ENCODE measurements around the gene RBM47. TPM values are rescaled to one million over a fixed set of nuclear protein-coding genes. Genes with fewer than 3 reads are reported as not detected.

The RBM47 gene
- total and polyA plus RNA-seq, 9 of the 15 experiments (the other 6 are each of a cell fraction or from before 2014, with no cell fraction given): 1.4 to 6.4 (median 3.3) TPM

DNA sequence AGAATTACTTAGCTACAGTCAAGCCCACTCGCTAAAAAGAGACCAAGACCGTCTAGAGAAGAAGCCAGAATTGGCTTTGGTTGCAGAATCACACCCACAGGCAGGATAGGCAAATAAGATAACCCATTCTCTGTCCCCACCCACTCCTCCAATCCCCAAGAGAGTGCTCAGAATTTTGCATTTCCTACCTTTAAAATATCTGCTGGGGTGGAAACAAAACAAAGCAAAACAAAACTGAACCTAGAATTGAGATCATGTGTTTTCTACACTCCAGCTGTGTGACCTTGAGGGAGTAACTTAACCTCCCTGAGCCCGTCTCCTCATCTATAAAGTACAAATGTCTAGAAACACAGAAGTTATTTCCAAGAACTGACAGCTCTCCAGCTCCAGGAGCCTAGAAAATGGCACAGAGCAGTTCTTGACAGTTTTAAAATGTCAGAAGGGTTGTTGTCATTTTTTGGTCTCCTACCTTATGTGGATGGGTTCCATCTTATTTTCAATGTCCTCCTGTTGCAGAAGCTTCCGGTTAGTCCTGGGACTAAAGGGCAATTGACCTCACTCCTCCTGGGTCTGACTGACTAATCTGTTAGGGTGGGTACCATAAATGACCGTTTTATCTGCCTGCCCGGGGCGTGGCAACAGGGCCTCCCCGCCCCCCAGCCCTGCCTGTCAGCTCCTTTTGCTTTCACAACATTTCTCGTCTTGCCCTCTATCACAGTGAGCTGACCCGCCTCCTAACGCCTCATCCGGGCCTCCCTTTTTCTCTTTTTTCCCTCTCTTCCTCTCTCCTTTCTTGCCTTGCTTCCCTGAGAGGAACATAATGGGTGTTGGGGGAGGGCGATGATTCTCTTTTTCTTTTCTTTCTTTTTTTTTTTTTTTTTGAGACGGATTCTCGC lies 114.0 kb downstream of the RBM47 start (continued):
- TF ChIP-seq, protein P1, sequence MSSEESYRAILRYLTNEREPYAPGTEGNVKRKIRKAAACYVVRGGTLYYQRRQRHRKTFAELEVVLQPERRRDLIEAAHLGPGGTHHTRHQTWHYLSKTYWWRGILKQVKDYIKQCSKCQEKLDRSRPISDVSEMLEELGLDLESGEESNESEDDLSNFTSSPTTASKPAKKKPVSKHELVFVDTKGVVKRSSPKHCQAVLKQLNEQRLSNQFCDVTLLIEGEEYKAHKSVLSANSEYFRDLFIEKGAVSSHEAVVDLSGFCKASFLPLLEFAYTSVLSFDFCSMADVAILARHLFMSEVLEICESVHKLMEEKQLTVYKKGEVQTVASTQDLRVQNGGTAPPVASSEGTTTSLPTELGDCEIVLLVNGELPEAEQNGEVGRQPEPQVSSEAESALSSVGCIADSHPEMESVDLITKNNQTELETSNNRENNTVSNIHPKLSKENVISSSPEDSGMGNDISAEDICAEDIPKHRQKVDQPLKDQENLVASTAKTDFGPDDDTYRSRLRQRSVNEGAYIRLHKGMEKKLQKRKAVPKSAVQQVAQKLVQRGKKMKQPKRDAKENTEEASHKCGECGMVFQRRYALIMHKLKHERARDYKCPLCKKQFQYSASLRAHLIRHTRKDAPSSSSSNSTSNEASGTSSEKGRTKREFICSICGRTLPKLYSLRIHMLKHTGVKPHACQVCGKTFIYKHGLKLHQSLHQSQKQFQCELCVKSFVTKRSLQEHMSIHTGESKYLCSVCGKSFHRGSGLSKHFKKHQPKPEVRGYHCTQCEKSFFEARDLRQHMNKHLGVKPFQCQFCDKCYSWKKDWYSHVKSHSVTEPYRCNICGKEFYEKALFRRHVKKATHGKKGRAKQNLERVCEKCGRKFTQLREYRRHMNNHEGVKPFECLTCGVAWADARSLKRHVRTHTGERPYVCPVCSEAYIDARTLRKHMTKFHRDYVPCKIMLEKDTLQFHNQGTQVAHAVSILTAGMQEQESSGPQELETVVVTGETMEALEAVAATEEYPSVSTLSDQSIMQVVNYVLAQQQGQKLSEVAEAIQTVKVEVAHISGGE (CRISPR knock-in tag; IDR thresholded peaks at IDR 0.05): 0 out of 6 replicates have a peak, but pooled peaks of 1 of the 3 experiments have one; percentile 11
- no peak for TF ChIP-seq CSDE1 (IDR thresholded peaks at IDR 0.05)
- no peak for TF ChIP-seq NR2F6 (CRISPR knock-in tag; IDR thresholded peaks at IDR 0.05)
- peak; percentile 17; the same call in 1 of the 2 replicates for TF ChIP-seq DMBX1 (CRISPR knock-in tag; IDR thresholded peaks at IDR 0.05; ENCODE audit: borderline replicate concordance)
- TF ChIP-seq PCBP2 (IDR thresholded peaks at IDR 0.05; ENCODE audit: low read depth, low read length, poor library complexity, severe bottlenecking): no peak
- no peak for TF ChIP-seq CXXC5 (CRISPR knock-in tag; IDR thresholded peaks at IDR 0.05)
- no peak for TF ChIP-seq ZNF551 (CRISPR knock-in tag; IDR thresholded peaks at IDR 0.05)
- TF ChIP-seq ZFX (CRISPR knock-in tag; IDR thresholded peaks at IDR 0.05): peak; percentile 34; the same call in 1 of the 2 replicates
- no peak for TF ChIP-seq NCOA1 (IDR thresholded peaks at IDR 0.05; ENCODE audit: low read depth)
- TF ChIP-seq LEF1 (IDR thresholded peaks at IDR 0.05): peak; percentile 72; the same call in 1 of the 2 replicates
- TF ChIP-seq RFX7 (CRISPR knock-in tag; IDR thresholded peaks at IDR 0.05): no peak
- peak; percentile 66 for TF ChIP-seq POLR2G (IDR thresholded peaks at IDR 0.05; ENCODE audit: low read depth, low read length)
- TF ChIP-seq ZNF75A (CRISPR knock-in tag; IDR thresholded peaks at IDR 0.05): no peak
- TF ChIP-seq, protein P2, sequence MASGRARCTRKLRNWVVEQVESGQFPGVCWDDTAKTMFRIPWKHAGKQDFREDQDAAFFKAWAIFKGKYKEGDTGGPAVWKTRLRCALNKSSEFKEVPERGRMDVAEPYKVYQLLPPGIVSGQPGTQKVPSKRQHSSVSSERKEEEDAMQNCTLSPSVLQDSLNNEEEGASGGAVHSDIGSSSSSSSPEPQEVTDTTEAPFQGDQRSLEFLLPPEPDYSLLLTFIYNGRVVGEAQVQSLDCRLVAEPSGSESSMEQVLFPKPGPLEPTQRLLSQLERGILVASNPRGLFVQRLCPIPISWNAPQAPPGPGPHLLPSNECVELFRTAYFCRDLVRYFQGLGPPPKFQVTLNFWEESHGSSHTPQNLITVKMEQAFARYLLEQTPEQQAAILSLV (tag; IDR thresholded peaks at IDR 0.05): no peak
- TF ChIP-seq, protein P3, sequence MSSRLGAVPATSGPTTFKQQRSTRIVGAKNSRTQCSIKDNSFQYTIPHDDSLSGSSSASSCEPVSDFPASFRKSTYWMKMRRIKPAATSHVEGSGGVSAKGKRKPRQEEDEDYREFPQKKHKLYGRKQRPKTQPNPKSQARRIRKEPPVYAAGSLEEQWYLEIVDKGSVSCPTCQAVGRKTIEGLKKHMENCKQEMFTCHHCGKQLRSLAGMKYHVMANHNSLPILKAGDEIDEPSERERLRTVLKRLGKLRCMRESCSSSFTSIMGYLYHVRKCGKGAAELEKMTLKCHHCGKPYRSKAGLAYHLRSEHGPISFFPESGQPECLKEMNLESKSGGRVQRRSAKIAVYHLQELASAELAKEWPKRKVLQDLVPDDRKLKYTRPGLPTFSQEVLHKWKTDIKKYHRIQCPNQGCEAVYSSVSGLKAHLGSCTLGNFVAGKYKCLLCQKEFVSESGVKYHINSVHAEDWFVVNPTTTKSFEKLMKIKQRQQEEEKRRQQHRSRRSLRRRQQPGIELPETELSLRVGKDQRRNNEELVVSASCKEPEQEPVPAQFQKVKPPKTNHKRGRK (tag; IDR thresholded peaks at IDR 0.05): peak; percentile 57; the same call in 1 of the 2 replicates
- TF ChIP-seq IRF2 (CRISPR knock-in tag; IDR thresholded peaks at IDR 0.05): no peak
- TF ChIP-seq FOXA1 (IDR thresholded peaks at IDR 0.05; ENCODE audit: borderline replicate concordance): no peak
- TF ChIP-seq ESRRB (CRISPR knock-in tag; IDR thresholded peaks at IDR 0.05; ENCODE audit: borderline replicate concordance): no peak
- no peak for TF ChIP-seq OTX1 (CRISPR knock-in tag; IDR thresholded peaks at IDR 0.05)
- TF ChIP-seq FOXJ3 (CRISPR knock-in tag; IDR thresholded peaks at IDR 0.05): no peak
- no peak for TF ChIP-seq EZH2 (IDR thresholded peaks at IDR 0.05; ENCODE audit: borderline replicate concordance, low read depth, low read length)
- peak; percentile 52; the same call in 1 of the 2 replicates for TF ChIP-seq KLF13 (tag; IDR thresholded peaks at IDR 0.05; ENCODE audit: borderline replicate concordance, low read depth)
- TF ChIP-seq YBX1 (IDR thresholded peaks at IDR 0.05): no peak
